Duodenal mucosa (tissue), 2 donors: ENCODE data around the gene UBE2F.
"Not testable (repeated sequence)": the region's sequence is repeated elsewhere in the genome, so short reads cannot be mapped to it uniquely, and the experiment has no call there.

Experiments
- H3K27ac ChIP-seq: one replicate; pipeline ENCODE4 v1.7.0; 2013; ENCODE audit warnings: low read depth, low read length
- H3K27me3 ChIP-seq, 2 donors: one replicate each; pipeline ENCODE4 v1.7.0; 2013; ENCODE audit warnings: low read length in 2 of 2, control low read depth in 1 of 2; ENCODE audit not compliant: insufficient read depth in 2 of 2, control insufficient read depth in 1 of 2
- H3K36me3 ChIP-seq, 2 donors: one replicate each; pipeline ENCODE4 v1.7.0; 2013; ENCODE audit warnings: low read length in 2 of 2, control low read depth in 1 of 2; ENCODE audit not compliant: insufficient read depth in 2 of 2, control insufficient read depth in 1 of 2
- H3K4me1 ChIP-seq, 2 donors: one replicate each; pipeline ENCODE4 v1.7.0; 2013; ENCODE audit warnings: low read length in 2 of 2, control low read depth in 1 of 2; ENCODE audit not compliant: insufficient read depth in 2 of 2, control insufficient read depth in 1 of 2
- H3K4me3 ChIP-seq, 2 donors: one replicate each; pipeline ENCODE4 v1.7.0; 2013; ENCODE audit warnings: low read length in 2 of 2, low read depth in 1 of 2
- H3K9ac ChIP-seq, 2 donors: one replicate each; pipeline ENCODE4 v1.7.0; 2013; ENCODE audit warnings: low read length in 2 of 2, low read depth in 1 of 2
- H3K9me3 ChIP-seq, 2 donors: one replicate each; pipeline ENCODE4 v1.7.0; 2013; ENCODE audit warnings: low read length in 2 of 2, control low read depth in 1 of 2; ENCODE audit not compliant: control insufficient read depth in 1 of 2

The UBE2F gene

GRCh38 chr2:238025741-238026360, 59.0 kb downstream of the UBE2F start:
- Histone ChIP-seq H3K27ac (no peak overlapping the region), H3K4me1 (no peaks in the 10 kb centered on the region), H3K27me3 (no peaks in the 10 kb centered on the region), H3K36me3 (peaks cover 7 to 42% of the 10 kb centered on the region in 2 donors), H3K9ac (no peak overlapping the region), H3K9me3 (no peaks in the 10 kb centered on the region), H3K4me3 (no peak overlapping the region)

DNA sequence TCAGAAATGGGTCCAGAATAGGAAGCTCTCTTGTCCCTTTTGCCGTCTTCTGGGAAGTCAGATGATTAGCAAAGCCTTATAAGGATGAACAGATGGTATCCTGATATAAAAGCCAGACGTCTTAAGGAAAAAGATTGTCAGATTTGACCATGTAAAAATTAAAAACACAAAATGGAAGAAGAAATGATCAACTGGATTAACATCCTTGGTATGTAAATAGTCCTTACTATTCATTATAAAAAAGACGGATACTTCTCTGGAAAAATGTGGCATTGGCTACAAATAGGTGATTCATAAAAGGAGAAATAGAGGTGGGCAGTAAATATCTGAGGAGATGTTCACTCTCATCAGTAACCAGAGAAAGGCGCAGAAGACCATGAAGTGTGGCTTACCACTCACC, 60.2 kb downstream of the UBE2F start:
- Histone ChIP-seq H3K27ac (no peak overlapping the region), H3K27me3 (no peaks in the 10 kb centered on the region), H3K4me3 (no peak overlapping the region), H3K9ac (no peak overlapping the region), H3K36me3 (peaks cover 11 to 48% of the 10 kb centered on the region in 2 donors), H3K4me1 (no peaks in the 10 kb centered on the region), H3K9me3 (no peaks in the 10 kb centered on the region)

GRCh38 chr2:238027591-238028415, 61.0 kb downstream of the UBE2F start:
- H3K27me3 ChIP-seq, result no peaks in the 10 kb centered on the region
- H3K9me3 ChIP-seq, result no peaks in the 10 kb centered on the region
- H3K9ac ChIP-seq, result no peak overlapping the region
- no peak overlapping the region for H3K4me3 ChIP-seq
- no peak overlapping the region for H3K27ac ChIP-seq
- H3K36me3 ChIP-seq, result peaks cover 11 to 53% of the 10 kb centered on the region in 2 donors
- H3K4me1 ChIP-seq, result no peaks in the 10 kb centered on the region

DNA sequence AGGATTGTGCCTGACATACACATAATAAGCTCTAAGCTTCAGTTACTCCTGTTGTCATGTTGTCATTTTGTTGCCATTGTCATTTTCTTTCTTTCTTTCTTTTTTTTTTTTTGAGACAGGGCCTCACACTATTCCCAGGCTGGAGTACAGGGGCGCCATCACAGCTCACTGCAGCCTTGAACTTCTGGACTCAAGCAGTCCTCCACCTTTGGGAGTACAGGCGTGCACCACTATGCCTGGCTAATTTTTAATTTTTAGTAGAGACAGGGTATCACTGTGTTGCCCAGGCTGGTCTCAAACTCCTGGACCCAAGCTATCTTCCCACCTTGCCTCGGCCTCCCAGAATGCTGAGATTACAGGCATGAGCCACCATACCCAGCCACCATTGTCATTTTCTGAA, 63.0 kb downstream of the UBE2F start:
- no peak overlapping the region for H3K9ac ChIP-seq
- H3K27me3 ChIP-seq, result no peaks in the 10 kb centered on the region
- H3K36me3 ChIP-seq, result peaks cover 11 to 55% of the 10 kb centered on the region in 2 donors
- no peaks in the 10 kb centered on the region for H3K4me1 ChIP-seq
- H3K27ac ChIP-seq, result no peak overlapping the region
- H3K4me3 ChIP-seq, result no peak overlapping the region
- no peaks in the 10 kb centered on the region for H3K9me3 ChIP-seq

GRCh38 chr2:238030422-238031155, 63.8 kb downstream of the UBE2F start:
- Histone ChIP-seq H3K4me3 (no peak overlapping the region), H3K27me3 (no peaks in the 10 kb centered on the region), H3K9ac (no peak overlapping the region), H3K27ac (no peak overlapping the region), H3K9me3 (no peaks in the 10 kb centered on the region), H3K36me3 (peaks cover 11 to 52% of the 10 kb centered on the region in 2 donors), H3K4me1 (no peaks in the 10 kb centered on the region)

DNA sequence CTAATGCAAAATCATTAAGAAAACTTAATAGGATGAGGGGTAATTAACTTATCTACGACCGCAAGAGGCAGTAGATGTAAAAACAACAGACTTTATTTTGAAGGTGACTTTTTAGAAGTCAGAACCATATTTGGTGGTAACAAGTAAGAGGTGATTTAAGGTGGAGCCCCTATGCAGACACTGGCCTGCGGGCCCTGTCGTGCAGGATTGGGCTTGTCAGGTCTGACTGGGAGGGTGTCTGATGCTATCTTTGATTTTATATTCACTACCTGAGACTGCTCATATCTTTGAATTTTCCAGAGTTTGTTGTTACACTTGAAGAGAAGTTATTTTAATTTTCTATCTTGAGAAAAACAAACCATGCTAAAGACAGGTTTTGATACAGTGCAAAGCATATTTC, 64.9 kb downstream of the UBE2F start:
- Histone ChIP-seq H3K27ac (no peak overlapping the region), H3K4me1 (no peaks in the 10 kb centered on the region), H3K4me3 (no peak overlapping the region), H3K9me3 (no peaks in the 10 kb centered on the region), H3K27me3 (no peaks in the 10 kb centered on the region), H3K9ac (no peak overlapping the region), H3K36me3 (peaks cover 11 to 58% of the 10 kb centered on the region in 2 donors)

- no peaks in the 10 kb centered on the region for H3K4me1 ChIP-seq
- H3K27me3 ChIP-seq, result no peaks in the 10 kb centered on the region
- H3K27ac ChIP-seq, result no peak overlapping the region
- H3K9me3 ChIP-seq, result no peaks in the 10 kb centered on the region
- H3K4me3 ChIP-seq, result no peak overlapping the region
- H3K36me3 ChIP-seq, result peaks cover 11 to 59% of the 10 kb centered on the region in 2 donors
- no peak overlapping the region for H3K9ac ChIP-seq
Observed at GRCh38 chr2:238032755-238033337, 66.0 kb downstream of the UBE2F start.

GRCh38 chr2:238033991-238034390, 67.2 kb downstream of the UBE2F start:
- not testable (repeated sequence) for H3K27me3 ChIP-seq, H3K27ac ChIP-seq, H3K9ac ChIP-seq, H3K4me1 ChIP-seq, H3K4me3 ChIP-seq, H3K9me3 ChIP-seq
- H3K36me3 ChIP-seq, result peaks cover 13 to 63% of the 10 kb centered on the region in 2 donors

- no peaks in the 10 kb centered on the region for H3K9me3 ChIP-seq
- H3K27ac ChIP-seq, result no peak overlapping the region
- H3K36me3 ChIP-seq, result peaks cover 10 to 70% of the 10 kb centered on the region in 2 donors
- H3K4me1 ChIP-seq, result no peaks in the 10 kb centered on the region
- H3K4me3 ChIP-seq, result no peak overlapping the region
- H3K27me3 ChIP-seq, result no peaks in the 10 kb centered on the region
- no peak overlapping the region for H3K9ac ChIP-seq
Observed at GRCh38 chr2:238038203-238038602, 71.4 kb downstream of the UBE2F start.

DNA sequence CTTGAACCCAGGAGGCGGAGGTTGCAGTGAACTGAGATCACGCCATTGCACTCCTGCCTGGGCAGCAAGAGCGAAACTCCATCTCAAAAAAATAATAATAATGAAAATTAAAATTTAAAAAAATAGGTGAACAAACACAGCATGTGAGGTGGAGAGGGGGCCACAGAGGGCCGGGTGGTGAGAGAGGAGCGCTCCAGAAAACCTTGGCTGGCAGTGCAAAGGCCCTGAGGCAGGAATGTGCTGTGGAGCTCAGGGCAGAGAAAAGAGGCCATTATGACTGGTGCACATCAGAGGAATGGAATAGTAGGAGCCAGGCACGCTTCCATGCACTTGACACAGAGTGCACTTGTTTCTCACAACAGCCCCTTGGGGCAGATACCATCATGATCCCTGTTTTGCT, 72.3 kb downstream of the UBE2F start:
- Histone ChIP-seq H3K4me1 (no peaks in the 10 kb centered on the region), H3K9me3 (no peaks in the 10 kb centered on the region), H3K36me3 (peaks cover 19 to 80% of the 10 kb centered on the region in 2 donors), H3K4me3 (no peak overlapping the region), H3K27me3 (no peaks in the 10 kb centered on the region), H3K9ac (no peak overlapping the region), H3K27ac (no peak overlapping the region)
